SK-N-SH (cell line): ENCODE measurements around the gene RCCD1. TPM values are rescaled to one million over a fixed set of nuclear protein-coding genes. Genes with fewer than 3 reads are reported as not detected.

Source experiments
- CTCF ChIA-PET: fragments of 300-600, 350-600 bp; formaldehyde crosslinking; extraction: SDS; loops from one replicate; lab custom pipeline; 2021; lab: Yijun Ruan, JAX
- POLR2A ChIA-PET: fragments of 350-600 bp; sonication (Branson Sonifier 250); formaldehyde crosslinking; extraction: SDS; loops from one replicate; lab custom pipeline; 2020; ENCODE audit warnings: antibody characterized with exemption, inconsistent platforms; lab: Yijun Ruan, JAX
- DNase-seq: peaks from one replicate; pipeline ENCODE4 v3.0.0; 2012
- H2AFZ ChIP-seq: fragments of 200-600 bp; sonication (generic); 2 replicates; pipeline ENCODE4 v1.8.1; 2016; ENCODE audit warnings: antibody characterized with exemption, mild to moderate bottlenecking, low read depth
- H3F3A ChIP-seq: fragments of 200-600 bp; sonication (generic); replicated peaks from 2 replicates; pipeline ENCODE3; 2016; ENCODE audit warnings: antibody characterized with exemption, mild to moderate bottlenecking; ENCODE audit not compliant: insufficient read depth
- H3K27ac ChIP-seq, 2 experiments: fragments of 200-500 bp in 1 of 2; fragments of 200-600 bp in 1 of 2; sonication (Bioruptor generic) in 1 of 2; sonication (generic), shearing (Covaris generic) in 1 of 2; 2 replicates each; pipeline versions ENCODE4 v1.5.1 to v1.6.1; 2014 to 2016; ENCODE audit warnings: low read depth in 2 of 2, inconsistent platforms in 1 of 2, low read length in 1 of 2, mild to moderate bottlenecking in 1 of 2, mixed read lengths in 1 of 2
- H3K27me3 ChIP-seq: fragments of 200-600 bp; sonication (generic), shearing (Covaris generic); 2 replicates; pipeline ENCODE4 v1.6.1; 2016; ENCODE audit warnings: mixed run types; ENCODE audit not compliant: insufficient read depth
- H3K36me3 ChIP-seq, 2 experiments: fragments of 200-500 bp in 1 of 2; fragments of 200-600 bp in 1 of 2; sonication (Bioruptor generic) in 1 of 2; sonication (generic) in 1 of 2; replicated peaks in 1 of 2; 2 replicates each; pipeline versions ENCODE3 to v1.5.1; 2014 to 2016; ENCODE audit warnings: low read length in 1 of 2, mild to moderate bottlenecking in 1 of 2; ENCODE audit not compliant: insufficient read depth in 2 of 2, control insufficient read depth in 1 of 2
- H3K4me1 ChIP-seq, 2 experiments: fragments of 200-500 bp in 1 of 2; fragments of 200-600 bp in 1 of 2; sonication (Bioruptor generic) in 1 of 2; sonication (generic), shearing (Covaris generic) in 1 of 2; 2 replicates each; pipeline versions ENCODE4 v1.5.1 to v1.6.1; 2014 to 2016; ENCODE audit warnings: low read depth in 1 of 2, low read length in 1 of 2, mixed run types in 1 of 2; ENCODE audit not compliant: insufficient read depth in 2 of 2, control insufficient read depth in 1 of 2
- H3K4me2 ChIP-seq: fragments of 200-600 bp; sonication (generic), shearing (Covaris generic); 2 replicates; pipeline ENCODE4 v1.6.1; 2017; ENCODE audit warnings: mixed run types
- H3K4me3 ChIP-seq, 2 experiments: fragments of 200-500 bp in 1 of 2; fragments of 200-600 bp in 1 of 2; sonication (Bioruptor generic) in 1 of 2; sonication (generic), shearing (Covaris generic) in 1 of 2; 2 replicates each; pipeline versions ENCODE4 v1.5.1 to v1.8.1; 2014 to 2016; ENCODE audit warnings: low read depth in 2 of 2, inconsistent platforms in 1 of 2, low read length in 1 of 2, mild to moderate bottlenecking in 1 of 2, mixed read lengths in 1 of 2, moderate library complexity in 1 of 2
- H3K79me2 ChIP-seq: fragments of 200-600 bp; sonication (generic); 2 replicates; pipeline ENCODE4 v1.8.1; 2017; ENCODE audit warnings: mild to moderate bottlenecking; ENCODE audit not compliant: insufficient read depth
- H3K9ac ChIP-seq: fragments of 200-600 bp; sonication (generic); 2 replicates; pipeline ENCODE4 v1.6.1; 2017; ENCODE audit warnings: mixed run types
- H3K9me2 ChIP-seq: fragments of 200-600 bp; sonication (generic); 2 replicates; pipeline ENCODE4 v1.6.1; 2017; ENCODE audit warnings: mixed run types
- H3K9me3 ChIP-seq: fragments of 200-600 bp; sonication (generic); 2 replicates; pipeline ENCODE4 v1.6.1; 2017; ENCODE audit warnings: mixed run types, mild to moderate bottlenecking, moderate library complexity
- H4K20me1 ChIP-seq: fragments of 200-600 bp; sonication (generic); 2 replicates; pipeline ENCODE4 v1.6.1; 2017; ENCODE audit warnings: mild to moderate bottlenecking, mixed run types; ENCODE audit not compliant: insufficient read depth
- CHD2 ChIP-seq: fragments of 150-350 bp; IDR thresholded peaks from 2 replicates; pipeline ENCODE4 v1.6.1; 2018; ENCODE audit warnings: low read length; ENCODE audit not compliant: partially characterized antibody
- EP300 ChIP-seq, 2 experiments: IDR thresholded peaks; 2 replicates each; pipeline versions ENCODE4 v1.4.0 to v1.6.1; 2012; ENCODE audit warnings: borderline replicate concordance in 1 of 2, low read depth in 1 of 2, low read length in 1 of 2
- EZH2phosphoT487 ChIP-seq: fragments of 200-600 bp; sonication (generic); IDR thresholded peaks from 2 replicates; pipeline ENCODE4 v1.6.1; 2017; ENCODE audit warnings: low read depth, mixed run types, mild to moderate bottlenecking, antibody characterized with exemption, moderate library complexity, borderline replicate concordance
- GABPA ChIP-seq: IDR thresholded peaks from 2 replicates; pipeline ENCODE4 v1.4.0; 2012; ENCODE audit warnings: low read depth, mild to moderate bottlenecking
- GATA2 ChIP-seq: sonication (generic); formaldehyde crosslinking; IDR thresholded peaks from 2 replicates; pipeline ENCODE4 v1.5.0; 2020; ENCODE audit warnings: mild to moderate bottlenecking, missing genetic modification reagents
- POLR2AphosphoS5 ChIP-seq: IDR thresholded peaks from 2 replicates; pipeline ENCODE4 v1.6.1; 2012; ENCODE audit warnings: low read depth, low read length
- SIN3A ChIP-seq: IDR thresholded peaks from 2 replicates; pipeline ENCODE4 v1.6.1; 2012; ENCODE audit warnings: low read depth, mild to moderate bottlenecking, low read length, moderate library complexity, borderline replicate concordance
- TEAD4 ChIP-seq: IDR thresholded peaks from 2 replicates; pipeline ENCODE4 v1.4.0; 2012; ENCODE audit warnings: mild to moderate bottlenecking, borderline replicate concordance; ENCODE audit not compliant: insufficient read depth
- WGBS: methylation state at CpG from one replicate; pipeline ENCODE4 v1.1.6; 2017; ENCODE audit warnings: low lambda C conversion rate; 5-methylcytosine and 5-hydroxymethylcytosine counted together
- polyA plus RNA-seq, 3 experiments: library from polyadenylated mRNA; depleted of rRNA; stranded (reverse); fragments of >200 nt; gene quantifications; 2 replicates each; pipeline ENCODE4 v1.2.3, GENCODE V29; 2012
- TF ChIP-seq, protein P1 (sequence below): IDR thresholded peaks from 2 replicates; pipeline ENCODE4; 2012
- TF ChIP-seq, protein P2 (sequence below): IDR thresholded peaks from 2 replicates; pipeline ENCODE4 v1.4.0; 2012; ENCODE audit warnings: low read depth
- TF ChIP-seq, protein P3 (sequence below): fragments of 200-600 bp; sonication (generic); IDR thresholded peaks from 2 replicates; pipeline ENCODE4 v1.6.1; 2017; ENCODE audit warnings: antibody characterized with exemption, mild to moderate bottlenecking, moderate library complexity
- TF ChIP-seq, protein P4 (sequence below): IDR thresholded peaks from 2 replicates; pipeline ENCODE4 v1.6.1; 2012; ENCODE audit warnings: mild to moderate bottlenecking, low read depth, low read length, moderate library complexity
- TF ChIP-seq, protein P5 (sequence below): IDR thresholded peaks from 2 replicates; pipeline ENCODE4 v1.4.0; 2012; ENCODE audit warnings: low read depth, borderline replicate concordance
- TF ChIP-seq, protein P6 (sequence below): fragments of 150-350 bp; IDR thresholded peaks from 2 replicates; pipeline ENCODE4 v1.6.1; 2016; ENCODE audit warnings: mild to moderate bottlenecking, low read depth, low read length

The RCCD1 gene
- polyA plus RNA-seq, 1 of the 3 experiments (the other 2 are of a cell fraction): 21.2 TPM

DNA sequence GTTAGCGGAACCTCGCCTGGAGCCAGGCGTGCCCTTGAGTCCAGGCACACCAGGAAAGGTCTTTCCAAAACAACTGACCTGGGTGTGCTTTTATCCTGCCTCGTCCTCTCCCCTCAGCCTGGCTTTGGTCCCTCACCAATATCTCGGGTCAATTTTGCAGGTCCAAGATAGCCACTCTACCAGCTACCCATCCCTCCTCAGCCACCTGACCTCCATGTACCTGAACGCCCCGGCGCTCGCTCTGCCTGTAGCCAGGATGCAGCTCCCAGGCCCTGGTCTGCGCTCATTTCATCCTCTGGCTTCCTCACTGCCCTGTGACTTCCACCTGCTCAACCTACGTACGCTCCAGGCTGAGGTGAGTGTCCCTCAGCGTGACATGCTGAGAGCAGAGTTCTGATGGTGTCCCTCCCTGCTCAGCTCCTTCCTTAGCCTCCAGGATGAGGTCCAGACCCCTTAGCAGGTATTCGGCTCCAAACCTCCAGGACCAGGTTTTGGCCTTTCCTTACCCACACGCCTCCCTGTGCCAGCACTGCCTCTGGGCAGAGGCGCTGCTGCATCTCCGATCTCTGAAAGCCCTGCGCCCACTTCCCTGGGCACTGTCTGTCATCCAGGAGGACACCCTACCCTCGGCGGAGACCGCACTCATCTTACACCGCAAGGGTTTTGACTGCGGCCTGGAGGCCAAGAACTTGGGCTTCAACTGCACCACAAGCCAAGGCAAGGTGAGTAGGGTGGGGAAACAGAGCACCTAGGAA lies 36.5 kb upstream of the RCCD1 start:
- Histone ChIP-seq H3K9ac (no peak overlapping the region), H3K36me3 (peaks cover 7 to 60% of the 10 kb centered on the region in 2 experiments)
- WGBS: 91% methylated on average over 22 of the region's 23 CpGs

More for the DNA sequence above, 36.5 kb upstream of the RCCD1 start:
- TF ChIP-seq GATA2 (CRISPR knock-in tag): no peak
- TF ChIP-seq, protein P1, sequence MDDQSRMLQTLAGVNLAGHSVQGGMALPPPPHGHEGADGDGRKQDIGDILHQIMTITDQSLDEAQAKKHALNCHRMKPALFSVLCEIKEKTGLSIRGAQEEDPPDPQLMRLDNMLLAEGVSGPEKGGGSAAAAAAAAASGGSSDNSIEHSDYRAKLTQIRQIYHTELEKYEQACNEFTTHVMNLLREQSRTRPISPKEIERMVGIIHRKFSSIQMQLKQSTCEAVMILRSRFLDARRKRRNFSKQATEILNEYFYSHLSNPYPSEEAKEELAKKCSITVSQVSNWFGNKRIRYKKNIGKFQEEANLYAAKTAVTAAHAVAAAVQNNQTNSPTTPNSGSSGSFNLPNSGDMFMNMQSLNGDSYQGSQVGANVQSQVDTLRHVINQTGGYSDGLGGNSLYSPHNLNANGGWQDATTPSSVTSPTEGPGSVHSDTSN: no peak
- TF ChIP-seq EP300 (IDR thresholded peaks at IDR 0.05; ENCODE audit: borderline replicate concordance in 1 of 2, low read depth in 1 of 2, low read length in 1 of 2): no peak
- TF ChIP-seq EZH2phosphoT487: no peak
- TF ChIP-seq, protein P2, sequence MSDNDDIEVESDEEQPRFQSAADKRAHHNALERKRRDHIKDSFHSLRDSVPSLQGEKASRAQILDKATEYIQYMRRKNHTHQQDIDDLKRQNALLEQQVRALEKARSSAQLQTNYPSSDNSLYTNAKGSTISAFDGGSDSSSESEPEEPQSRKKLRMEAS: no peak
- TF ChIP-seq, protein P3, sequence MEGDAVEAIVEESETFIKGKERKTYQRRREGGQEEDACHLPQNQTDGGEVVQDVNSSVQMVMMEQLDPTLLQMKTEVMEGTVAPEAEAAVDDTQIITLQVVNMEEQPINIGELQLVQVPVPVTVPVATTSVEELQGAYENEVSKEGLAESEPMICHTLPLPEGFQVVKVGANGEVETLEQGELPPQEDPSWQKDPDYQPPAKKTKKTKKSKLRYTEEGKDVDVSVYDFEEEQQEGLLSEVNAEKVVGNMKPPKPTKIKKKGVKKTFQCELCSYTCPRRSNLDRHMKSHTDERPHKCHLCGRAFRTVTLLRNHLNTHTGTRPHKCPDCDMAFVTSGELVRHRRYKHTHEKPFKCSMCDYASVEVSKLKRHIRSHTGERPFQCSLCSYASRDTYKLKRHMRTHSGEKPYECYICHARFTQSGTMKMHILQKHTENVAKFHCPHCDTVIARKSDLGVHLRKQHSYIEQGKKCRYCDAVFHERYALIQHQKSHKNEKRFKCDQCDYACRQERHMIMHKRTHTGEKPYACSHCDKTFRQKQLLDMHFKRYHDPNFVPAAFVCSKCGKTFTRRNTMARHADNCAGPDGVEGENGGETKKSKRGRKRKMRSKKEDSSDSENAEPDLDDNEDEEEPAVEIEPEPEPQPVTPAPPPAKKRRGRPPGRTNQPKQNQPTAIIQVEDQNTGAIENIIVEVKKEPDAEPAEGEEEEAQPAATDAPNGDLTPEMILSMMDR: no peak
- no peak for TF ChIP-seq TEAD4
- TF ChIP-seq POLR2AphosphoS5: no peak
- TF ChIP-seq SIN3A: no peak
- TF ChIP-seq, protein P4, sequence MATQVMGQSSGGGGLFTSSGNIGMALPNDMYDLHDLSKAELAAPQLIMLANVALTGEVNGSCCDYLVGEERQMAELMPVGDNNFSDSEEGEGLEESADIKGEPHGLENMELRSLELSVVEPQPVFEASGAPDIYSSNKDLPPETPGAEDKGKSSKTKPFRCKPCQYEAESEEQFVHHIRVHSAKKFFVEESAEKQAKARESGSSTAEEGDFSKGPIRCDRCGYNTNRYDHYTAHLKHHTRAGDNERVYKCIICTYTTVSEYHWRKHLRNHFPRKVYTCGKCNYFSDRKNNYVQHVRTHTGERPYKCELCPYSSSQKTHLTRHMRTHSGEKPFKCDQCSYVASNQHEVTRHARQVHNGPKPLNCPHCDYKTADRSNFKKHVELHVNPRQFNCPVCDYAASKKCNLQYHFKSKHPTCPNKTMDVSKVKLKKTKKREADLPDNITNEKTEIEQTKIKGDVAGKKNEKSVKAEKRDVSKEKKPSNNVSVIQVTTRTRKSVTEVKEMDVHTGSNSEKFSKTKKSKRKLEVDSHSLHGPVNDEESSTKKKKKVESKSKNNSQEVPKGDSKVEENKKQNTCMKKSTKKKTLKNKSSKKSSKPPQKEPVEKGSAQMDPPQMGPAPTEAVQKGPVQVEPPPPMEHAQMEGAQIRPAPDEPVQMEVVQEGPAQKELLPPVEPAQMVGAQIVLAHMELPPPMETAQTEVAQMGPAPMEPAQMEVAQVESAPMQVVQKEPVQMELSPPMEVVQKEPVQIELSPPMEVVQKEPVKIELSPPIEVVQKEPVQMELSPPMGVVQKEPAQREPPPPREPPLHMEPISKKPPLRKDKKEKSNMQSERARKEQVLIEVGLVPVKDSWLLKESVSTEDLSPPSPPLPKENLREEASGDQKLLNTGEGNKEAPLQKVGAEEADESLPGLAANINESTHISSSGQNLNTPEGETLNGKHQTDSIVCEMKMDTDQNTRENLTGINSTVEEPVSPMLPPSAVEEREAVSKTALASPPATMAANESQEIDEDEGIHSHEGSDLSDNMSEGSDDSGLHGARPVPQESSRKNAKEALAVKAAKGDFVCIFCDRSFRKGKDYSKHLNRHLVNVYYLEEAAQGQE: no peak
- no peak for TF ChIP-seq GABPA
- TF ChIP-seq, protein P5, sequence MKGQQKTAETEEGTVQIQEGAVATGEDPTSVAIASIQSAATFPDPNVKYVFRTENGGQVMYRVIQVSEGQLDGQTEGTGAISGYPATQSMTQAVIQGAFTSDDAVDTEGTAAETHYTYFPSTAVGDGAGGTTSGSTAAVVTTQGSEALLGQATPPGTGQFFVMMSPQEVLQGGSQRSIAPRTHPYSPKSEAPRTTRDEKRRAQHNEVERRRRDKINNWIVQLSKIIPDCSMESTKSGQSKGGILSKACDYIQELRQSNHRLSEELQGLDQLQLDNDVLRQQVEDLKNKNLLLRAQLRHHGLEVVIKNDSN: no peak
- TF ChIP-seq, protein P6, sequence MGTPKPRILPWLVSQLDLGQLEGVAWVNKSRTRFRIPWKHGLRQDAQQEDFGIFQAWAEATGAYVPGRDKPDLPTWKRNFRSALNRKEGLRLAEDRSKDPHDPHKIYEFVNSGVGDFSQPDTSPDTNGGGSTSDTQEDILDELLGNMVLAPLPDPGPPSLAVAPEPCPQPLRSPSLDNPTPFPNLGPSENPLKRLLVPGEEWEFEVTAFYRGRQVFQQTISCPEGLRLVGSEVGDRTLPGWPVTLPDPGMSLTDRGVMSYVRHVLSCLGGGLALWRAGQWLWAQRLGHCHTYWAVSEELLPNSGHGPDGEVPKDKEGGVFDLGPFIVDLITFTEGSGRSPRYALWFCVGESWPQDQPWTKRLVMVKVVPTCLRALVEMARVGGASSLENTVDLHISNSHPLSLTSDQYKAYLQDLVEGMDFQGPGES: no peak
- no peak for TF ChIP-seq CHD2
- TF ChIP-seq, all 33 proteins: peak for 0
- Histone ChIP-seq H3K79me2 (no peaks in the 10 kb centered on the region), H2AFZ (no peak overlapping the region), H3K4me3 (no peak overlapping the region), H3K9me3 (no peaks in the 10 kb centered on the region), H3K4me2 (no peak overlapping the region), H3K4me1 (no peaks in the 10 kb centered on the region), H3K27ac (no peak overlapping the region), H4K20me1 (no peaks in the 10 kb centered on the region), H3F3A (no peaks in the 10 kb centered on the region), H3K9me2 (no peaks in the 10 kb centered on the region), H3K27me3 (no peaks in the 10 kb centered on the region)
- POLR2A ChIA-PET: no interaction called here
- no peak for DNase-seq
- CTCF ChIA-PET: interaction anchor here (1.0 to 2.9 kb wide), 4 partner anchors 14 to 39 kb away, joined by 4 to 16 read pairs (median 4); partner anchors contain the start of genes HDDC3 and MAN2A2
